Colonic mucosa (tissue), 4 donors: ENCODE measurements around the gene RARS1. TPM values are rescaled to one million over a fixed set of nuclear protein-coding genes. Genes with fewer than 3 reads are reported as not detected.

Source experiments
- DNase-seq: peaks from one replicate; pipeline ENCODE4 v3.0.0-alpha.2; 2020
- H3K27ac ChIP-seq: fragments of 200-600 bp; one replicate; pipeline ENCODE4 v1.8.0; 2021
- H3K27me3 ChIP-seq: fragments of 200-600 bp; one replicate; pipeline ENCODE4 v1.8.0; 2021
- H3K36me3 ChIP-seq: fragments of 200-600 bp; one replicate; pipeline ENCODE4 v1.8.0; 2021
- H3K4me1 ChIP-seq: fragments of 200-600 bp; one replicate; pipeline ENCODE4 v1.8.0; 2021; ENCODE audit warnings: mild to moderate bottlenecking
- H3K4me3 ChIP-seq: fragments of 200-600 bp; one replicate; pipeline ENCODE4 v1.8.0; 2021
- H3K9ac ChIP-seq, 2 donors: one replicate each; pipeline ENCODE4 v1.7.0; 2013; ENCODE audit warnings: control low read depth in 2 of 2, low read depth in 2 of 2, low read length in 2 of 2
- H3K9me3 ChIP-seq: fragments of 200-600 bp; one replicate; pipeline ENCODE4 v1.8.0; 2021
- CTCF ChIP-seq: fragments of 200-600 bp; IDR thresholded peaks from one replicate; pipeline ENCODE4 v1.8.0; 2022; ENCODE audit warnings: antibody characterized with exemption, mild to moderate bottlenecking
- intact Hi-C: fragments of 100-400 bp; cut with DNase I; formaldehyde crosslinking; loops from one replicate; pipeline ENCODE4 v1.14.1; 2022
- total RNA-seq, 2 donors: library from RNA; stranded (reverse); fragmentation: NEBNext Ultra II Directional in 1 of 2; extraction: Animal tissue kit (Norgen Biotek cat#: 25700) in 1 of 2; gene quantifications; one replicate each; pipeline ENCODE4 v1.2.1, GENCODE V29; 2021
- donor health status: healthy.
- donor health status: DM: no; HTN: no; CAD: no.
- donor health status: DM: no; HTN: no; CAD: no.

The RARS1 gene
- total RNA-seq, 2 donors from 2014 or later, result 61.8 to 85.5 TPM

DNA sequence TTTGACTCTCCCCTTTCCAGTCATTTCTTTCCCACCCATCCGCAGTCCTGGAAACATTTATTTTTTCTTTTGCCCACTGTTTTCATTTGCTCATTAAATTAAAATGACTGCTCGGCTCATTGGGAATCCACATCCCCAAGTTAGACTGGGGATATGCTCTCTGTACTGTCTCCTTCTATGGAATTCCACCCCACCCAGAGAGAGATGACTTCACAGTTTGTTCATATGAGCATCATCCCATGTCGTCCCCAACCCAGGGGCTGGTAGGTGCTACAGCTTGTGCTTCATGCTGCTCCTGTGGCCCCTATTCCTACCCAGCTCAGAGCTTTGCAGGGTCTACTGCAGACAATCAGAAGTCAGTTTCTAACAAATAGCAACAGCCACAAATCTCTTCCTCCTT, 16.5 kb upstream of the RARS1 start:
- intact Hi-C loops, result no loop called here
- Histone ChIP-seq H3K4me1 (no peaks in the 10 kb centered on the region), H3K9me3 (no peaks in the 10 kb centered on the region), H3K27ac (no peak overlapping the region), H3K4me3 (no peak overlapping the region), H3K27me3 (no peaks in the 10 kb centered on the region), H3K9ac (no peak overlapping the region), H3K36me3 (no peaks in the 10 kb centered on the region)
- DNase-seq, result no peak
- no peak for TF ChIP-seq CTCF

DNA sequence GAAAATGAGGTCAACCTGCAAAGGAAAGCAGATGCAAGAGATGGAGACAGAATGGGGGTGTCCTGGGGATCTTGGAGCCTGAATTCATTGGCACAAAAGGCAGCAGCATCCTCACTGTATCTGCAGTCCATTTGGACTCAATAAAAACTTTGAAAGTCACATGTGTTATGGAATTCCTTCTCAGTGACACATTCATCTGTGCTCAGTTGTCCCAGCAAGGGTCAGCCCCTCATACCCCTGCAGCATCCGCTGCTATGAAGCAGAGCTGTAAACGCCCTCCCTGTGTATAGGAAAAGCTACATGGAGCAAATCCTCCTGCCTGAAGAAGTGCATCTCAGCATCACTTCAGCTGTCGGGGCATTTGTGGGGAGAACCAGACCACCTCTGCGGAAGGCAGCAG, 14.5 kb upstream of the RARS1 start:
- no peak overlapping the region for H3K9ac ChIP-seq
- no peaks in the 10 kb centered on the region for H3K9me3 ChIP-seq
- intact Hi-C loops, result no loop called here
- no peak overlapping the region for H3K27ac ChIP-seq
- no peak for TF ChIP-seq CTCF
- H3K27me3 ChIP-seq, result no peaks in the 10 kb centered on the region
- H3K4me3 ChIP-seq, result no peak overlapping the region
- no peaks in the 10 kb centered on the region for H3K4me1 ChIP-seq
- DNase-seq, result no peak
- H3K36me3 ChIP-seq, result no peaks in the 10 kb centered on the region

- Histone ChIP-seq H3K4me3 (no peak overlapping the region), H3K27me3 (no peaks in the 10 kb centered on the region), H3K9me3 (no peaks in the 10 kb centered on the region), H3K9ac (no peak overlapping the region), H3K4me1 (no peaks in the 10 kb centered on the region), H3K36me3 (no peaks in the 10 kb centered on the region), H3K27ac (no peak overlapping the region)
- no peak for TF ChIP-seq CTCF
- DNase-seq, result no peak
- intact Hi-C loops, result no loop called here
These were observed 13.9 kb upstream of the RARS1 start for GRCh38 chr5:168472329-168472728.

DNA sequence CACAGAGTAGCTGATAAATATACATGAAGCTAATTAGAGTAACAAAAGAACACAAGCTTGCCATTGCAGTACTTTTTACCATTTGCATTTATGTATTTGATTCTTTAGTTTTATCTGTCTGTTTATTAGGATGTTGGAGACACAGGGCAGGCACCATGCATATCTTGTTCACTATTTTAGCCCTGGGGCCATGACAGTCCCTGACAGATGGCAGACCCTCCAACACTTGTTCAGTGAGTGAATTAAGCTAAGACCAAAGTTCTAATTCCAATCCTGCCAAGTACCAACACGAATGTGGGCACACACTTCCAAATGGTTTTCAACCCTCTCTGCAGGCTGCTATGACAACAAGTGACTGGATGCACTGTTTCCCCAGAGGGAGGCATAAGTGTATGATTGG, 12.0 kb upstream of the RARS1 start:
- intact Hi-C loops, result no loop called here
- Histone ChIP-seq H3K36me3 (no peaks in the 10 kb centered on the region), H3K4me1 (no peaks in the 10 kb centered on the region), H3K27ac (no peak overlapping the region), H3K9ac (no peak overlapping the region), H3K4me3 (no peak overlapping the region), H3K27me3 (no peaks in the 10 kb centered on the region), H3K9me3 (no peaks in the 10 kb centered on the region)
- no peak for TF ChIP-seq CTCF
- DNase-seq, result no peak

DNA sequence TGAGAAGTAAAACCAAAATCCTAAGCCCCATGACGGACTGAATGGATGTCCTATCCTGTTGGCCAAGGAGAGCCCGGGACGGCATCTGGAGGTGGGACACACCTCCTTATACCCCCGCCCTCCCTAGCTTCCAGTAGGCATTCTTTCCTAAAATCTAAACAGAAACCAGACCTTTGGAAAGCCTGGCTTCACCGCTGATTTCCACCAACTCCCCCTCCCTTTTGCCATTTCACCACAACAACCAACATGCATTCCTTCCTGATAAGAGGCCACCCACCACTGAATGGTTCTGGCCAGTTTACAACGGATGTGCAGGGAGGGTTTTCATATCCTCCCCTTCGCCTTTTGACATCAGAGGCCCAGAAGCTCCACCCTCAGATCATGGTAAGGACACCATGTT, 9.2 kb upstream of the RARS1 start:
- intact Hi-C loops, result no loop called here
- TF ChIP-seq CTCF, result no peak
- H3K36me3 ChIP-seq, result no peaks in the 10 kb centered on the region
- H3K4me1 ChIP-seq, result no peaks in the 10 kb centered on the region
- DNase-seq, result no peak
- no peak overlapping the region for H3K27ac ChIP-seq
- H3K9me3 ChIP-seq, result no peaks in the 10 kb centered on the region
- H3K9ac ChIP-seq, result no peak overlapping the region
- H3K4me3 ChIP-seq, result no peak overlapping the region
- H3K27me3 ChIP-seq, result no peaks in the 10 kb centered on the region

- intact Hi-C loops, result no loop called here
- no peak overlapping the region for H3K4me3 ChIP-seq
- no peak for TF ChIP-seq CTCF
- H3K9ac ChIP-seq, result no peak overlapping the region
- no peaks in the 10 kb centered on the region for H3K9me3 ChIP-seq
- no peaks in the 10 kb centered on the region for H3K4me1 ChIP-seq
- no peak for DNase-seq
- no peaks in the 10 kb centered on the region for H3K36me3 ChIP-seq
- H3K27ac ChIP-seq, result no peak overlapping the region
- H3K27me3 ChIP-seq, result no peaks in the 10 kb centered on the region
These were observed 7.1 kb upstream of the RARS1 start for GRCh38 chr5:168479166-168479565.
